H9 (cell line): Measurements from ENCODE around the gene TMEM92. TPM values are rescaled to one million over a fixed set of nuclear protein-coding genes. Genes with fewer than 3 reads are reported as not detected.

Experiments
- DNase-seq: peaks from one replicate; pipeline ENCODE4 v3.0.0-alpha.2; 2017
- H2AFZ ChIP-seq: one replicate; pipeline ENCODE4 v1.6.1; 2013; ENCODE audit warnings: mild to moderate bottlenecking, low read length, control low read depth, moderate library complexity
- H2AK5ac ChIP-seq: 2 replicates; pipeline ENCODE4 v1.6.1; 2013; ENCODE audit warnings: low read length, control low read depth, mixed read lengths; ENCODE audit not compliant: insufficient read length
- H2BK120ac ChIP-seq: one replicate; pipeline ENCODE4 v1.6.1; 2013; ENCODE audit warnings: low read depth, mild to moderate bottlenecking, low read length, control low read depth, inconsistent platforms; ENCODE audit not compliant: poor library complexity, severe bottlenecking
- H2BK12ac ChIP-seq: 2 replicates; pipeline ENCODE4 v1.6.1; 2013; ENCODE audit warnings: low read length, control low read depth, mixed read lengths, low read depth; ENCODE audit not compliant: insufficient read length
- H2BK15ac ChIP-seq: 2 replicates; pipeline ENCODE4 v1.6.1; 2013; ENCODE audit warnings: low read depth, low read length, control low read depth
- H2BK20ac ChIP-seq: one replicate; pipeline ENCODE4 v1.6.1; 2013; ENCODE audit warnings: low read depth, mild to moderate bottlenecking, low read length, control low read depth, inconsistent platforms; ENCODE audit not compliant: poor library complexity, severe bottlenecking
- H2BK5ac ChIP-seq: 2 replicates; pipeline ENCODE4 v1.6.1; 2013; ENCODE audit warnings: low read length, control low read depth, mixed read lengths; ENCODE audit not compliant: insufficient read length
- H3K14ac ChIP-seq: 2 replicates; pipeline ENCODE4 v1.6.1; 2013; ENCODE audit warnings: low read length, control low read depth; ENCODE audit not compliant: insufficient read depth
- H3K18ac ChIP-seq: 2 replicates; pipeline ENCODE4 v1.6.1; 2013; ENCODE audit warnings: low read depth, mild to moderate bottlenecking, mixed read lengths, low read length, control low read depth; ENCODE audit not compliant: insufficient read length
- H3K23ac ChIP-seq: 2 replicates; pipeline ENCODE4 v1.6.1; 2013; ENCODE audit warnings: low read length, control low read depth, mixed read lengths, low read depth; ENCODE audit not compliant: insufficient read length
- H3K23me2 ChIP-seq: 2 replicates; pipeline ENCODE4 v1.6.1; 2013; ENCODE audit warnings: low read depth, mild to moderate bottlenecking, mixed read lengths, low read length, control low read depth; ENCODE audit not compliant: insufficient read length, poor library complexity, severe bottlenecking
- H3K27ac ChIP-seq: 2 replicates; pipeline ENCODE4 v1.5.1; 2013; ENCODE audit warnings: low read length, control low read depth, mixed read lengths, low read depth; ENCODE audit not compliant: insufficient read length
- H3K27me3 ChIP-seq: 2 replicates; pipeline ENCODE4 v1.6.1; 2013; ENCODE audit warnings: low read length, control low read depth, inconsistent platforms; ENCODE audit not compliant: insufficient read depth
- H3K4ac ChIP-seq: 2 replicates; pipeline ENCODE4 v1.6.1; 2013; ENCODE audit warnings: low read depth, mild to moderate bottlenecking, control low read depth, inconsistent platforms, low read length, moderate library complexity
- H3K4me1 ChIP-seq: 2 replicates; pipeline ENCODE4 v1.6.1; 2013; ENCODE audit warnings: low read length, control low read depth, inconsistent platforms; ENCODE audit not compliant: insufficient read depth
- H3K4me2 ChIP-seq: 2 replicates; pipeline ENCODE4 v1.6.1; 2013; ENCODE audit warnings: low read length, control low read depth, mixed read lengths; ENCODE audit not compliant: insufficient read length, insufficient read depth
- H3K56ac ChIP-seq: 2 replicates; pipeline ENCODE4 v1.6.1; 2013; ENCODE audit warnings: low read depth, mild to moderate bottlenecking, mixed read lengths, low read length, control low read depth; ENCODE audit not compliant: insufficient read length
- H3K79me1 ChIP-seq: 2 replicates; pipeline ENCODE4 v1.6.1; 2013; ENCODE audit warnings: low read depth, mild to moderate bottlenecking, moderate library complexity, low read length, control low read depth, inconsistent platforms; ENCODE audit not compliant: insufficient read depth, poor library complexity, severe bottlenecking
- H3K79me2 ChIP-seq: 2 replicates; pipeline ENCODE4 v1.6.1; 2013; ENCODE audit warnings: low read length, control low read depth, inconsistent platforms; ENCODE audit not compliant: insufficient read depth
- H3K9ac ChIP-seq: 2 replicates; pipeline ENCODE4 v1.6.1; 2013; ENCODE audit warnings: low read length, control low read depth, mixed read lengths; ENCODE audit not compliant: insufficient read length; ENCODE audit errors: extremely low read depth
- H3K9me3 ChIP-seq: one replicate; pipeline ENCODE4 v1.6.1; 2013; ENCODE audit warnings: low read depth, low read length, inconsistent platforms; ENCODE audit not compliant: control insufficient read depth
- H3T11ph ChIP-seq: one replicate; pipeline ENCODE4 v1.6.1; 2013; ENCODE audit warnings: mild to moderate bottlenecking, low read length, control low read depth, inconsistent platforms
- H4K20me1 ChIP-seq: one replicate; pipeline ENCODE4 v1.6.1; 2013; ENCODE audit not compliant: control insufficient read depth, insufficient read length, insufficient read depth
- H4K5ac ChIP-seq: 2 replicates; pipeline ENCODE4 v1.6.1; 2013; ENCODE audit warnings: low read depth, mild to moderate bottlenecking, mixed read lengths, low read length, control low read depth; ENCODE audit not compliant: insufficient read length
- H4K8ac ChIP-seq: replicated peaks from 2 replicates; pipeline ENCODE4 v1.6.1; 2013; ENCODE audit warnings: low read length, control low read depth, mixed read lengths, low read depth; ENCODE audit not compliant: insufficient read length
- H4K91ac ChIP-seq: 2 replicates; pipeline ENCODE4 v1.6.1; 2013; ENCODE audit warnings: low read depth, mild to moderate bottlenecking, moderate library complexity, mixed read lengths, low read length, control low read depth; ENCODE audit not compliant: insufficient read length
- H3K27ac Mint-ChIP-seq, 3 experiments: 2 replicates in 2 of 3; 3 replicates in 1 of 3; pipeline ENCODE4 v1.8.0; 2020 to 2021; ENCODE audit warnings: mixed read lengths in 3 of 3, mild to moderate bottlenecking in 1 of 3, moderate library complexity in 1 of 3
- H3K27me3 Mint-ChIP-seq: 2 replicates; pipeline ENCODE4 v1.8.0; 2021; ENCODE audit warnings: low read depth, mild to moderate bottlenecking, moderate library complexity, mixed read lengths
- H3K36me3 Mint-ChIP-seq, 3 experiments: 2 replicates in 2 of 3; 3 replicates in 1 of 3; pipeline ENCODE4 v1.8.0; 2020 to 2021; ENCODE audit warnings: low read depth in 3 of 3, mixed read lengths in 3 of 3; ENCODE audit not compliant: insufficient read depth in 1 of 3
- H3K4me1 Mint-ChIP-seq, 2 experiments: 2 replicates each; pipeline ENCODE4 v1.8.0; 2020; ENCODE audit warnings: mixed read lengths in 2 of 2
- H3K4me3 Mint-ChIP-seq, 2 experiments: 2 replicates in 1 of 2; 3 replicates in 1 of 2; pipeline ENCODE4 v1.8.0; 2020 to 2021; ENCODE audit warnings: mild to moderate bottlenecking in 2 of 2, mixed read lengths in 2 of 2, moderate library complexity in 1 of 2
- H3K9me3 Mint-ChIP-seq, 2 experiments: 2 replicates in 1 of 2; 3 replicates in 1 of 2; pipeline ENCODE4 v1.8.0; 2020; ENCODE audit warnings: mild to moderate bottlenecking in 2 of 2, mixed read lengths in 2 of 2, moderate library complexity in 1 of 2
- whole genome bisulfite sequencing: extraction: QIAGEN DNeasy Blood & Tissue Kit; methylation state at CpG from one replicate; pipeline ENCODE4 v1.1.7; 2013; ENCODE audit warnings: missing lambda C conversion rate, low lambda C conversion rate, mixed read lengths; ENCODE audit not compliant: insufficient read length; ENCODE audit errors: extremely low coverage; 5-methylcytosine and 5-hydroxymethylcytosine counted together
- total RNA-seq: library from RNA; stranded (reverse); gene quantifications from 2 replicates; pipeline ENCODE4 v1.2.1, GENCODE V29; 2021
- TF ChIP-seq, protein P1 (sequence below): fragments of 200-600 bp; sonication (generic); conservative IDR thresholded peaks from 3 replicates; pipeline ENCODE4 v1.8.0; 2021; ENCODE audit warnings: antibody characterized with exemption, mild to moderate bottlenecking

TMEM92 gene
- total RNA-seq, 1 experiment from 2014 or later = 10.9 TPM

DNA sequence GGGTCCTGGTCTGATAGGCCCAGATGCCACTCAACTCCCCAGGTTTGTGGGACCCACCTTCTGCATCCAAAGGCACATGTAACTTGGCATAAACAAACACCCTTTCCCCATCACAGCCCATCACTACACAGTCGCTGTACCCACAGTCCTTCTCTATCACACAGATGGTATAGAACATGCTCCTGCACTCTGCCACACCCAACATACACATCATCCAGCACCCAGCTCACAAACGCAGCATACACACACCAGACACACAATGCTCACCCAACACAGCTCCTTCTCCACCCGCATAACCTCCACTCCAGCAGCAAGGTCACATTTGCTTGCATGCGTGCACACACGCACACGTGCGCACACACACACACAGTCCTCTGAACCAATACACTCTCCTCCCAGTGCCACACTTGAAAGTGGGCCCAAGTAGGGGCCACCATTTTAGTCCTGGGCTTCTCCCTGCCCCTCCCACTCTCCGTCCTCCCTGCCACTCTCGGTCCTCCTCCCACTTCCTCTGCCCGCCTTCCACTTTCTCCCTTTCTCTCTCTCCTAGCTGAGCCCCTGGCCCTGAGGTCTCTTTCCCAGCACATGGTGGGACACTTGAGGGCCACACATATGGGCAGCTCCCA, 8.5 kb upstream of the TMEM92 start:
- Histone ChIP-seq H3K18ac (no peak overlapping the region), H3K4me2 (no peak overlapping the region), H2BK15ac (no peak overlapping the region), H3K27ac (no peak overlapping the region), H2AK5ac (no peak overlapping the region), H4K20me1 (no peaks in the 10 kb centered on the region), H3K4ac (no peak overlapping the region), H3K9ac (no peak overlapping the region), H3K27me3 (no peaks in the 10 kb centered on the region), H3K4me1 (no peaks in the 10 kb centered on the region), H4K91ac (no peak overlapping the region), H3K23me2 (no peaks in the 10 kb centered on the region), H4K5ac (no peak overlapping the region), H3K9me3 (no peaks in the 10 kb centered on the region), H3K56ac (no peak overlapping the region), H2BK20ac (no peak overlapping the region), H3K23ac (no peak overlapping the region), H4K8ac (no peak overlapping the region), H3K14ac (no peak overlapping the region), H2BK12ac (no peak overlapping the region), H2BK5ac (no peak overlapping the region), H2AFZ (no peak overlapping the region), H3T11ph (no peak overlapping the region), H3K79me2 (no peaks in the 10 kb centered on the region), H3K79me1 (no peaks in the 10 kb centered on the region), H2BK120ac (no peak overlapping the region)
- Mint-ChIP-seq H3K27ac (no peak overlapping the region), H3K36me3 (no peaks in the 10 kb centered on the region; a peak in 1 of 7 replicates), H3K4me3 (peak overlapping the region in 1 of 2 experiments; percentile 13; a peak in 2 of 5 replicates), H3K4me1 (peaks cover 39 to 64% of the 10 kb centered on the region in 2 experiments), H3K9me3 (no peaks in the 10 kb centered on the region), H3K27me3 (peaks cover 22% of the 10 kb centered on the region)
- WGBS = no CpG with 5 or more reads among the region's 10 CpGs
- DNase-seq = peak; percentile 36
- TF ChIP-seq, protein P1, sequence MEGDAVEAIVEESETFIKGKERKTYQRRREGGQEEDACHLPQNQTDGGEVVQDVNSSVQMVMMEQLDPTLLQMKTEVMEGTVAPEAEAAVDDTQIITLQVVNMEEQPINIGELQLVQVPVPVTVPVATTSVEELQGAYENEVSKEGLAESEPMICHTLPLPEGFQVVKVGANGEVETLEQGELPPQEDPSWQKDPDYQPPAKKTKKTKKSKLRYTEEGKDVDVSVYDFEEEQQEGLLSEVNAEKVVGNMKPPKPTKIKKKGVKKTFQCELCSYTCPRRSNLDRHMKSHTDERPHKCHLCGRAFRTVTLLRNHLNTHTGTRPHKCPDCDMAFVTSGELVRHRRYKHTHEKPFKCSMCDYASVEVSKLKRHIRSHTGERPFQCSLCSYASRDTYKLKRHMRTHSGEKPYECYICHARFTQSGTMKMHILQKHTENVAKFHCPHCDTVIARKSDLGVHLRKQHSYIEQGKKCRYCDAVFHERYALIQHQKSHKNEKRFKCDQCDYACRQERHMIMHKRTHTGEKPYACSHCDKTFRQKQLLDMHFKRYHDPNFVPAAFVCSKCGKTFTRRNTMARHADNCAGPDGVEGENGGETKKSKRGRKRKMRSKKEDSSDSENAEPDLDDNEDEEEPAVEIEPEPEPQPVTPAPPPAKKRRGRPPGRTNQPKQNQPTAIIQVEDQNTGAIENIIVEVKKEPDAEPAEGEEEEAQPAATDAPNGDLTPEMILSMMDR = no peak
